K562 (cell line): Measurements from ENCODE around the gene BHLHE40. TPM values are rescaled to one million over a fixed set of nuclear protein-coding genes. Genes with fewer than 3 reads are reported as not detected.

Experiments used
- CBFA2T2 ChIP-seq: fragments of 450-650 bp; conservative IDR thresholded peaks from 2 replicates; pipeline ENCODE4 v1.6.1; 2017; ENCODE audit warnings: mild to moderate bottlenecking
- DACH1 ChIP-seq: fragments of 450-650 bp; IDR thresholded peaks from 2 replicates; pipeline ENCODE4 v1.6.1; 2018; ENCODE audit not compliant: partially characterized antibody
- FOXM1 ChIP-seq, 2 experiments: fragments of 450-650 bp in 1 of 2; sonication (generic) in 1 of 2; formaldehyde crosslinking in 1 of 2; IDR thresholded peaks; 2 replicates each; pipeline versions ENCODE4 v1.6.1 to v1.9.0; 2017 to 2022; ENCODE audit warnings: low read depth in 2 of 2, mild to moderate bottlenecking in 2 of 2, missing genetic modification reagents in 1 of 2, moderate library complexity in 1 of 2
- NFIC ChIP-seq: fragments of 450-650 bp; IDR thresholded peaks from 2 replicates; pipeline ENCODE4 v1.6.1; 2017; ENCODE audit warnings: mild to moderate bottlenecking, inconsistent platforms
- PTRF ChIP-seq: fragments of 450-650 bp; IDR thresholded peaks from 2 replicates; pipeline ENCODE4 v1.6.1; 2016; ENCODE audit warnings: mild to moderate bottlenecking, missing genetic modification characterization, missing compliant biosample characterization
- RBM22 ChIP-seq: fragments of 200-400 bp; formaldehyde crosslinking; IDR thresholded peaks from 2 replicates; pipeline ENCODE4 v1.6.1; 2018; ENCODE audit warnings: low read length, low read depth; ENCODE audit not compliant: poor library complexity, severe bottlenecking
- REST ChIP-seq, 2 experiments: fragments of 450-650 bp; formaldehyde crosslinking in 1 of 2; IDR thresholded peaks; 2 replicates each; pipeline versions ENCODE4 v1.4.0 to v1.6.1; 2014 to 2020; ENCODE audit warnings: mild to moderate bottlenecking in 2 of 2, borderline replicate concordance in 1 of 2, low read depth in 1 of 2
- ZBED1 ChIP-seq: IDR thresholded peaks from 2 replicates; pipeline ENCODE4 v1.6.1; 2014
- ZNF212 ChIP-seq: fragments of 450-650 bp; formaldehyde crosslinking; IDR thresholded peaks from 2 replicates; pipeline ENCODE4 v1.4.0; 2020; ENCODE audit warnings: mild to moderate bottlenecking
- ZNF592 ChIP-seq: fragments of 450-650 bp; IDR thresholded peaks from 2 replicates; pipeline ENCODE4 v1.6.1; 2017; ENCODE audit warnings: antibody characterized with exemption, mild to moderate bottlenecking
- polyA plus RNA-seq, 8 experiments: library from polyadenylated mRNA; depleted of rRNA in 4 of 8; stranded (reverse) in 5 of 8; unstranded in 3 of 8; fragments of >200 nt; fragmentation: Nextera tagmentation in 2 of 8; fragmentation: Illumina TruSeq in 1 of 8; extraction: Ambion mirVana in 2 of 8; extraction: Trizol in 1 of 8; gene quantifications; 2 replicates each; pipeline versions ENCODE4 v1.2.1 to v1.2.3, GENCODE V29; 2011 to 2014; ENCODE audit warnings: inconsistent platforms in 1 of 8, missing spikeins in 1 of 8
- total RNA-seq, 7 experiments: library from RNA; depleted of rRNA in 6 of 7; stranded (reverse); fragments of >200 nt in 6 of 7; fragmentation: Illumina TruSeq in 2 of 7; extraction: Trizol in 2 of 7; gene quantifications; 2 replicates each; pipeline versions ENCODE4 v1.2.1 to v1.2.3, GENCODE V29; 2011 to 2021; ENCODE audit warnings: low replicate concordance in 1 of 7
- TF ChIP-seq, protein P1 (sequence below): sonication (generic); formaldehyde crosslinking; IDR thresholded peaks from 2 replicates; pipeline ENCODE4 v1.8.0; 2023; ENCODE audit warnings: mild to moderate bottlenecking, missing genetic modification reagents
- TF ChIP-seq, protein P2 (sequence below): sonication (generic); formaldehyde crosslinking; IDR thresholded peaks from 2 replicates; pipeline ENCODE4 v1.8.0; 2022; ENCODE audit warnings: mild to moderate bottlenecking, missing genetic modification reagents

BHLHE40 gene
- total and polyA plus RNA-seq, 9 of the 15 experiments (the other 6 are each of a cell fraction or from before 2014, with no cell fraction given), result 12.0 to 83.9 (median 31.4) TPM

GRCh38 chr3:4983739-4984510, 4.7 kb downstream of the BHLHE40 start (continued):
- no peak for TF ChIP-seq PTRF (tag)
- no peak for TF ChIP-seq CBFA2T2
- TF ChIP-seq, protein P1, sequence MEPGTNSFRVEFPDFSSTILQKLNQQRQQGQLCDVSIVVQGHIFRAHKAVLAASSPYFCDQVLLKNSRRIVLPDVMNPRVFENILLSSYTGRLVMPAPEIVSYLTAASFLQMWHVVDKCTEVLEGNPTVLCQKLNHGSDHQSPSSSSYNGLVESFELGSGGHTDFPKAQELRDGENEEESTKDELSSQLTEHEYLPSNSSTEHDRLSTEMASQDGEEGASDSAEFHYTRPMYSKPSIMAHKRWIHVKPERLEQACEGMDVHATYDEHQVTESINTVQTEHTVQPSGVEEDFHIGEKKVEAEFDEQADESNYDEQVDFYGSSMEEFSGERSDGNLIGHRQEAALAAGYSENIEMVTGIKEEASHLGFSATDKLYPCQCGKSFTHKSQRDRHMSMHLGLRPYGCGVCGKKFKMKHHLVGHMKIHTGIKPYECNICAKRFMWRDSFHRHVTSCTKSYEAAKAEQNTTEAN (CRISPR knock-in tag), result no peak
- TF ChIP-seq REST (IDR thresholded peaks at IDR 0.05; ENCODE audit: borderline replicate concordance), result 0 out of 2 replicates have a peak, but pooled peaks have one; percentile 3
- peak; percentile 34; the same call in 1 of the 2 replicates for TF ChIP-seq REST (CRISPR knock-in tag; IDR thresholded peaks at IDR 0.05; ENCODE audit: low read depth)
- TF ChIP-seq NFIC, result no peak
- no peak for TF ChIP-seq ZBED1
- no peak for TF ChIP-seq RBM22
- no peak for TF ChIP-seq DACH1
- TF ChIP-seq, protein P2, sequence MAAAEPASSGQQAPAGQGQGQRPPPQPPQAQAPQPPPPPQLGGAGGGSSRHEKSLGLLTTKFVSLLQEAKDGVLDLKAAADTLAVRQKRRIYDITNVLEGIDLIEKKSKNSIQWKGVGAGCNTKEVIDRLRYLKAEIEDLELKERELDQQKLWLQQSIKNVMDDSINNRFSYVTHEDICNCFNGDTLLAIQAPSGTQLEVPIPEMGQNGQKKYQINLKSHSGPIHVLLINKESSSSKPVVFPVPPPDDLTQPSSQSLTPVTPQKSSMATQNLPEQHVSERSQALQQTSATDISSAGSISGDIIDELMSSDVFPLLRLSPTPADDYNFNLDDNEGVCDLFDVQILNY (CRISPR knock-in tag), result no peak
- TF ChIP-seq FOXM1 (IDR thresholded peaks at IDR 0.05; ENCODE audit: low read depth), result no peak
- no peak for TF ChIP-seq FOXM1 (CRISPR knock-in tag; IDR thresholded peaks at IDR 0.05; ENCODE audit: low read depth)
- no peak for TF ChIP-seq ZNF592
- no peak for TF ChIP-seq ZNF212 (CRISPR knock-in tag)
